Prostate gland (tissue), 2 donors: ENCODE measurements around the gene INAFM2.

Experiments
- POLR2A ChIP-seq: fragments of 450-650 bp; IDR thresholded peaks from one replicate; pipeline ENCODE4 v1.6.1; 2016; ENCODE audit warnings: antibody characterized with exemption, mild to moderate bottlenecking
- TF ChIP-seq, protein P1 (sequence below), 4 experiments: fragments of 200-600 bp in 2 of 4; fragments of 450-650 bp in 2 of 4; sonication (generic) in 2 of 4; IDR thresholded peaks; 1 replicate in 3 of 4; 2 replicates in 1 of 4; pipeline ENCODE4 v1.5.1; 2016 to 2019; ENCODE audit warnings: antibody characterized with exemption in 4 of 4, mild to moderate bottlenecking in 2 of 4, moderate library complexity in 2 of 4

DNA sequence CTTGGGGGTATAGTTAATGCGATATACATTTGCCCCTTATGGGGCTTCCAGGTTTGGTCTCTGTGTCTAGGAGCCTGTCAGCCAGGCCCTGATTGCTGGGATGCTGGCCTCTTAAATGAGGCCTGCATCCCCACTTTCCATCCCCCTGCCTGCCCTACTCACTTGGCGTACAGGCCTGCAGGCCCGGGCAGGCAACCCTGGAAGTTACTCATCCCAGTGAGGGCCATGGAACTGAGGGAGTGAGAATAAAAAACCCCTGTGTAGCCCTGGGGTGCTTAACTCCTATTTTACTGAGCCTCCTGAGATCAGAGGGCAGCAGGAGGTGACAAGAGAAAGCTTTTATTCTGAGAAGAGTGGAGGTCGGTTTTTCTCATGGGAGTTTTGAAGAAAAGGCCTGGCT is 36.5 kb downstream of the INAFM2 start:
- TF ChIP-seq, protein P1, sequence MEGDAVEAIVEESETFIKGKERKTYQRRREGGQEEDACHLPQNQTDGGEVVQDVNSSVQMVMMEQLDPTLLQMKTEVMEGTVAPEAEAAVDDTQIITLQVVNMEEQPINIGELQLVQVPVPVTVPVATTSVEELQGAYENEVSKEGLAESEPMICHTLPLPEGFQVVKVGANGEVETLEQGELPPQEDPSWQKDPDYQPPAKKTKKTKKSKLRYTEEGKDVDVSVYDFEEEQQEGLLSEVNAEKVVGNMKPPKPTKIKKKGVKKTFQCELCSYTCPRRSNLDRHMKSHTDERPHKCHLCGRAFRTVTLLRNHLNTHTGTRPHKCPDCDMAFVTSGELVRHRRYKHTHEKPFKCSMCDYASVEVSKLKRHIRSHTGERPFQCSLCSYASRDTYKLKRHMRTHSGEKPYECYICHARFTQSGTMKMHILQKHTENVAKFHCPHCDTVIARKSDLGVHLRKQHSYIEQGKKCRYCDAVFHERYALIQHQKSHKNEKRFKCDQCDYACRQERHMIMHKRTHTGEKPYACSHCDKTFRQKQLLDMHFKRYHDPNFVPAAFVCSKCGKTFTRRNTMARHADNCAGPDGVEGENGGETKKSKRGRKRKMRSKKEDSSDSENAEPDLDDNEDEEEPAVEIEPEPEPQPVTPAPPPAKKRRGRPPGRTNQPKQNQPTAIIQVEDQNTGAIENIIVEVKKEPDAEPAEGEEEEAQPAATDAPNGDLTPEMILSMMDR (IDR thresholded peaks at IDR 0.05): no peak
- no peak for TF ChIP-seq POLR2A
